Loucy (cell line): Measurements from ENCODE around the gene RB1.

Source experiments
- H2AFZ ChIP-seq: fragments of 200-600 bp; sonication (generic); 2 replicates; pipeline ENCODE4 v1.6.0; 2016; ENCODE audit warnings: antibody characterized with exemption, mild to moderate bottlenecking, low read length, moderate library complexity
- H3F3A ChIP-seq: fragments of 200-600 bp; 2 replicates; pipeline ENCODE4 v1.6.0; 2016; ENCODE audit warnings: antibody characterized with exemption, low read depth, mild to moderate bottlenecking
- H3K27me3 ChIP-seq: fragments of 200-600 bp; sonication (generic); 2 replicates; pipeline ENCODE4 v1.6.1; 2014; ENCODE audit warnings: low read length, mild to moderate bottlenecking; ENCODE audit not compliant: insufficient read depth, poor library complexity, severe bottlenecking
- H3K36me3 ChIP-seq: fragments of 200-600 bp; sonication (generic); 2 replicates; pipeline ENCODE4 v1.6.1; 2016; ENCODE audit warnings: low read length; ENCODE audit not compliant: insufficient read depth
- H3K4me1 ChIP-seq: fragments of 200-600 bp; sonication (generic); 2 replicates; pipeline ENCODE4 v1.5.1; 2014; ENCODE audit warnings: low read length, mild to moderate bottlenecking; ENCODE audit not compliant: insufficient read depth, poor library complexity, severe bottlenecking
- H3K4me2 ChIP-seq: fragments of 200-600 bp; sonication (generic); 2 replicates; pipeline ENCODE4 v1.6.0; 2014; ENCODE audit warnings: antibody characterized with exemption, low read length, low read depth, mild to moderate bottlenecking; ENCODE audit not compliant: poor library complexity, severe bottlenecking
- H3K4me3 ChIP-seq: fragments of 200-600 bp; sonication (generic); 2 replicates; pipeline ENCODE4 v1.5.1; 2014; ENCODE audit warnings: low read length, mild to moderate bottlenecking, mixed read lengths; ENCODE audit not compliant: poor library complexity, severe bottlenecking
- H3K79me2 ChIP-seq: fragments of 200-600 bp; sonication (generic); 2 replicates; pipeline ENCODE4 v1.6.1; 2014; ENCODE audit warnings: low read length; ENCODE audit not compliant: insufficient read depth
- H3K9ac ChIP-seq: fragments of 200-600 bp; sonication (generic); 2 replicates; pipeline ENCODE4 v1.6.0; 2014; ENCODE audit warnings: mild to moderate bottlenecking, low read depth, low read length, moderate library complexity; ENCODE audit not compliant: poor library complexity, severe bottlenecking
- H3K9me2 ChIP-seq: fragments of 200-600 bp; sonication (generic); replicated peaks from 2 replicates; pipeline ENCODE4 v1.6.1; 2016; ENCODE audit warnings: low read depth, low read length, mixed read lengths
- H3K9me3 ChIP-seq: fragments of 200-600 bp; sonication (generic); 2 replicates; pipeline ENCODE4 v1.6.1; 2014; ENCODE audit warnings: mild to moderate bottlenecking, antibody characterized with exemption, low read length, low read depth; ENCODE audit not compliant: insufficient read depth
- H4K20me1 ChIP-seq: fragments of 200-600 bp; sonication (generic); 2 replicates; pipeline ENCODE4 v1.6.0; 2014; ENCODE audit warnings: antibody characterized with exemption, low read length, mild to moderate bottlenecking; ENCODE audit not compliant: insufficient read depth, poor library complexity, severe bottlenecking
- EZH2phosphoT487 ChIP-seq: fragments of 200-600 bp; IDR thresholded peaks from 2 replicates; pipeline ENCODE4 v1.6.1; 2018; ENCODE audit warnings: antibody characterized with exemption, mild to moderate bottlenecking, moderate library complexity, borderline replicate concordance
- TF ChIP-seq, protein P1 (sequence below): fragments of 200-600 bp; sonication (generic); conservative IDR thresholded peaks from 2 replicates; pipeline ENCODE4 v1.5.1; 2014; ENCODE audit warnings: mild to moderate bottlenecking, antibody characterized with exemption, low read length

The RB1 gene

DNA sequence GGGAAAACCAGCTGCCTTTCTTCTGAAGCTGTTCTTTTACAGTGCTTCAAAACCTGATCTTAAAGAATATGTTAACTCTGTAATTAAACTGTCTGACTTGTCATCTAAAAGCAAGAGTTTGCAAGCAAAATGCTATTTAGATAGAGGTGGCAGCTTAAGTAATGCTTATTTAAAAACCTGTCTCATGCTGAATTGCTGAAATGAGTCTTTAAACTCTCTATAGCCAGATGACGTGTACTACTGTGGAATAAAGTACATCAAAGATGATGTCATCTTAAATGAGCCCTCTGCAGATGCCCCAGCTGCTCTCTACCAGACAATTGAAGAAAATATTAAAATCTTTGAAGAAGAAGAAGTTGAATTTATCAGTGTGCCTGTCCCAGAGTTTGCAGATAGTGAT, 47.6 kb upstream of the RB1 start:
- Histone ChIP-seq H2AFZ (no peak overlapping the region), H3K27me3 (no peaks in the 10 kb centered on the region), H3K4me1 (no peaks in the 10 kb centered on the region), H3K4me2 (no peak overlapping the region), H3K9me3 (no peaks in the 10 kb centered on the region), H3K4me3 (no peak overlapping the region), H4K20me1 (peaks cover 7% of the 10 kb centered on the region), H3K9ac (no peak overlapping the region), H3F3A (0 out of 2 replicates have a peak, but pooled peaks cover under 1% of the 10 kb centered on the region), H3K9me2 (no peaks in the 10 kb centered on the region), H3K79me2 (peaks cover 16% of the 10 kb centered on the region), H3K36me3 (peaks cover 60% of the 10 kb centered on the region)
- TF ChIP-seq, protein P1, sequence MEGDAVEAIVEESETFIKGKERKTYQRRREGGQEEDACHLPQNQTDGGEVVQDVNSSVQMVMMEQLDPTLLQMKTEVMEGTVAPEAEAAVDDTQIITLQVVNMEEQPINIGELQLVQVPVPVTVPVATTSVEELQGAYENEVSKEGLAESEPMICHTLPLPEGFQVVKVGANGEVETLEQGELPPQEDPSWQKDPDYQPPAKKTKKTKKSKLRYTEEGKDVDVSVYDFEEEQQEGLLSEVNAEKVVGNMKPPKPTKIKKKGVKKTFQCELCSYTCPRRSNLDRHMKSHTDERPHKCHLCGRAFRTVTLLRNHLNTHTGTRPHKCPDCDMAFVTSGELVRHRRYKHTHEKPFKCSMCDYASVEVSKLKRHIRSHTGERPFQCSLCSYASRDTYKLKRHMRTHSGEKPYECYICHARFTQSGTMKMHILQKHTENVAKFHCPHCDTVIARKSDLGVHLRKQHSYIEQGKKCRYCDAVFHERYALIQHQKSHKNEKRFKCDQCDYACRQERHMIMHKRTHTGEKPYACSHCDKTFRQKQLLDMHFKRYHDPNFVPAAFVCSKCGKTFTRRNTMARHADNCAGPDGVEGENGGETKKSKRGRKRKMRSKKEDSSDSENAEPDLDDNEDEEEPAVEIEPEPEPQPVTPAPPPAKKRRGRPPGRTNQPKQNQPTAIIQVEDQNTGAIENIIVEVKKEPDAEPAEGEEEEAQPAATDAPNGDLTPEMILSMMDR: no peak
- TF ChIP-seq EZH2phosphoT487: no peak

DNA sequence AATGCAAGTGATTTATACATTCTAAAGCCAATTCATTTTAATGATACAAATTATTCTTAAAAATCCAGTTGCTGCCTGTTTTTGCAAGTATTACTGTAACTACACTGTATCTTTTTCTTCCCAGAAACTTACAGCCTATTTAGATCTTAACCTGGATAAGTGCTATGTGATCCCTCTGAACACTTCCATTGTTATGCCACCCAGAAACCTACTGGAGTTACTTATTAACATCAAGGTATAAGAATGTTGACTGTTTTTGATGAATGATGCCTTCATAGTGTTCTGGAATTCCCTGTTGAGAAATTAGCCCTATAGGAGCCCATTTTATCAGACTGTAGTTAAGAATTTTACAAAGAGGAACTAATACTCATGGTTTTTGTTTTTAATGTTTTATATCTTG, 45.5 kb upstream of the RB1 start:
- TF ChIP-seq, protein P1: no peak
- no peak for TF ChIP-seq EZH2phosphoT487
- no peaks in the 10 kb centered on the region for H3K79me2 ChIP-seq
- no peaks in the 10 kb centered on the region for H3K9me3 ChIP-seq
- peaks cover 77% of the 10 kb centered on the region for H3K36me3 ChIP-seq
- no peak overlapping the region for H3K4me2 ChIP-seq
- H3K4me3 ChIP-seq: no peak overlapping the region
- H3K4me1 ChIP-seq: no peaks in the 10 kb centered on the region
- no peaks in the 10 kb centered on the region for H3K9me2 ChIP-seq
- no peaks in the 10 kb centered on the region for H3F3A ChIP-seq
- H4K20me1 ChIP-seq: no peaks in the 10 kb centered on the region
- H3K27me3 ChIP-seq: no peaks in the 10 kb centered on the region
- H3K9ac ChIP-seq: no peak overlapping the region
- H2AFZ ChIP-seq: no peak overlapping the region

DNA sequence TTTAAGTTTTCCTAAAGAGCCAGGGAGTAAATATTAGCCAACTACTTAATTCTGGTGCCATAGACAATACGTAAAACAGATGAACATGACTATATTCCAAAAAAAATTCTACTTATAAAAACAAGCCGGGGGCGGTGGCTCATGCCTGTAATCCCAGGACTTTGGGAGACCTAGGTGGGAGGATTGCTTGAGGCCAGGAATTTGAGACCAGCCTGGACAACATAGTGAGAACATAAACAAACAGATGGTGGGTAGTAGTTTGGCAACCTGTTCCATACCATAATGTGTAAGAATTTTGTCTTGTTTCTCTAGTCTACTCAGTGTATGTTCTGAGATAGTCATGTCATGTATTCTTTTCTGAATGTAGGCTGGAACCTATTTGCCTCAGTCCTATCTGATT, 45.1 kb upstream of the RB1 start:
- Histone ChIP-seq H3K4me1 (no peaks in the 10 kb centered on the region), H3K79me2 (no peaks in the 10 kb centered on the region), H3K36me3 (peaks cover 81% of the 10 kb centered on the region), H3K9me2 (no peaks in the 10 kb centered on the region), H3K27me3 (no peaks in the 10 kb centered on the region), H3F3A (no peaks in the 10 kb centered on the region), H4K20me1 (no peaks in the 10 kb centered on the region), H3K4me3 (no peak overlapping the region), H3K9me3 (no peaks in the 10 kb centered on the region), H3K4me2 (no peak overlapping the region), H2AFZ (no peak overlapping the region), H3K9ac (no peak overlapping the region)
- TF ChIP-seq, protein P1: no peak
- no peak for TF ChIP-seq EZH2phosphoT487
